Tibial nerve (tissue), 4 donors: ENCODE results near the gene MTX3.

Experiments
- EP300 ChIP-seq, 2 donors: sonication (generic); formaldehyde crosslinking; IDR thresholded peaks; one replicate each; pipeline ENCODE4 v1.6.1; 2017; ENCODE audit warnings: antibody characterized with exemption in 2 of 2, mild to moderate bottlenecking in 1 of 2
- POLR2A ChIP-seq, 2 donors: fragments of 450-650 bp; IDR thresholded peaks; one replicate each; pipeline ENCODE4 v1.6.1; 2017; ENCODE audit warnings: antibody characterized with exemption in 2 of 2, mild to moderate bottlenecking in 2 of 2, moderate library complexity in 2 of 2
- TF ChIP-seq, protein P1 (sequence below), 5 experiments: fragments of 200-600 bp in 3 of 5; fragments of 450-650 bp in 2 of 5; sonication (generic) in 3 of 5; IDR thresholded peaks; one replicate each; pipeline ENCODE4 v1.5.1; 2016 to 2019; ENCODE audit warnings: antibody characterized with exemption in 5 of 5, mild to moderate bottlenecking in 3 of 5, moderate library complexity in 2 of 5

- TF ChIP-seq, protein P1, sequence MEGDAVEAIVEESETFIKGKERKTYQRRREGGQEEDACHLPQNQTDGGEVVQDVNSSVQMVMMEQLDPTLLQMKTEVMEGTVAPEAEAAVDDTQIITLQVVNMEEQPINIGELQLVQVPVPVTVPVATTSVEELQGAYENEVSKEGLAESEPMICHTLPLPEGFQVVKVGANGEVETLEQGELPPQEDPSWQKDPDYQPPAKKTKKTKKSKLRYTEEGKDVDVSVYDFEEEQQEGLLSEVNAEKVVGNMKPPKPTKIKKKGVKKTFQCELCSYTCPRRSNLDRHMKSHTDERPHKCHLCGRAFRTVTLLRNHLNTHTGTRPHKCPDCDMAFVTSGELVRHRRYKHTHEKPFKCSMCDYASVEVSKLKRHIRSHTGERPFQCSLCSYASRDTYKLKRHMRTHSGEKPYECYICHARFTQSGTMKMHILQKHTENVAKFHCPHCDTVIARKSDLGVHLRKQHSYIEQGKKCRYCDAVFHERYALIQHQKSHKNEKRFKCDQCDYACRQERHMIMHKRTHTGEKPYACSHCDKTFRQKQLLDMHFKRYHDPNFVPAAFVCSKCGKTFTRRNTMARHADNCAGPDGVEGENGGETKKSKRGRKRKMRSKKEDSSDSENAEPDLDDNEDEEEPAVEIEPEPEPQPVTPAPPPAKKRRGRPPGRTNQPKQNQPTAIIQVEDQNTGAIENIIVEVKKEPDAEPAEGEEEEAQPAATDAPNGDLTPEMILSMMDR (IDR thresholded peaks at IDR 0.05) = no peak
- TF ChIP-seq POLR2A (IDR thresholded peaks at IDR 0.05) (no peak), EP300 (IDR thresholded peaks at IDR 0.05) (no peak)
These were observed 31.7 kb downstream of the MTX3 start for GRCh38 chr5:79959407-79959806.
